Stimulated activated CD8-positive, alpha-beta memory T cell treated with anti-CD3 and anti-CD28 coated beads, Interleukin-7, amount 100 ng/mL, for 1 hour (primary cell): Measurements from ENCODE around the gene CA9.
"Not testable (repeated sequence)": the region's sequence is repeated elsewhere in the genome, so short reads cannot be mapped to it uniquely, and the experiment has no call there.

Source experiments
- DNase-seq, 2 donors: peaks; one replicate each; pipeline ENCODE4 v3.0.0-alpha.2; 2020; ENCODE audit warnings: low read depth in 2 of 2

The CA9 gene

GRCh38 chr9:35673132-35674024, at the start of gene CA9:
CA9 (plus strand) TSS chr9:35673928; CDS start chr9:35673960, 32 bp downstream.
- no peak for DNase-seq

- no peak for DNase-seq
Observed at GRCh38 chr9:35627575-35627974, 46.2 kb upstream of the CA9 start.

- DNase-seq = no peak
Observed at GRCh38 chr9:35628389-35628991, 45.2 kb upstream of the CA9 start.

GRCh38 chr9:35629597-35629996, 44.1 kb upstream of the CA9 start:
- DNase-seq = no peak

- DNase-seq = no peak
Observed at GRCh38 chr9:35635730-35636129, 38.0 kb upstream of the CA9 start.

GRCh38 chr9:35636135-35636876, 37.4 kb upstream of the CA9 start:
- DNase-seq = no peak

- not testable (repeated sequence) for DNase-seq
Observed at GRCh38 chr9:35636877-35637246, 36.9 kb upstream of the CA9 start.

- DNase-seq = not testable (repeated sequence)
Observed at GRCh38 chr9:35637427-35637955, 36.2 kb upstream of the CA9 start.

GRCh38 chr9:35638751-35639150, 35.0 kb upstream of the CA9 start:
- DNase-seq = not testable (repeated sequence)

GRCh38 chr9:35639225-35639624, 34.5 kb upstream of the CA9 start:
- not testable (repeated sequence) for DNase-seq

- no peak for DNase-seq
Observed at GRCh38 chr9:35639631-35640030, 34.1 kb upstream of the CA9 start.

GRCh38 chr9:35640431-35640830, 33.3 kb upstream of the CA9 start:
- not testable (repeated sequence) for DNase-seq

GRCh38 chr9:35641478-35641877, 32.2 kb upstream of the CA9 start:
- DNase-seq = not testable (repeated sequence)

- no peak for DNase-seq
Observed at GRCh38 chr9:35643046-35643445, 30.7 kb upstream of the CA9 start.

GRCh38 chr9:35645736-35646135, 28.0 kb upstream of the CA9 start:
- DNase-seq = not testable (repeated sequence)

GRCh38 chr9:35646153-35646532, 27.6 kb upstream of the CA9 start:
- DNase-seq = no peak

- peak; percentile 83 for DNase-seq
Observed at GRCh38 chr9:35646533-35647265, 27.0 kb upstream of the CA9 start.

- DNase-seq = no peak
Observed at GRCh38 chr9:35649431-35650340, 24.0 kb upstream of the CA9 start.

- DNase-seq = no peak
Observed at GRCh38 chr9:35650341-35651158, 23.2 kb upstream of the CA9 start, which contains the start of gene SIT1. SIT1 (minus strand) TSS chr9:35650931; CDS start chr9:35650853, 78 bp downstream.
